NCI-H345 (cell line): ENCODE results near the gene DGKQ.

ENCODE experiments used
- DNase-seq: peaks from one replicate; lab custom pipeline; 2025; lab: John Stamatoyannopoulos, UW

Gene DGKQ

DNA sequence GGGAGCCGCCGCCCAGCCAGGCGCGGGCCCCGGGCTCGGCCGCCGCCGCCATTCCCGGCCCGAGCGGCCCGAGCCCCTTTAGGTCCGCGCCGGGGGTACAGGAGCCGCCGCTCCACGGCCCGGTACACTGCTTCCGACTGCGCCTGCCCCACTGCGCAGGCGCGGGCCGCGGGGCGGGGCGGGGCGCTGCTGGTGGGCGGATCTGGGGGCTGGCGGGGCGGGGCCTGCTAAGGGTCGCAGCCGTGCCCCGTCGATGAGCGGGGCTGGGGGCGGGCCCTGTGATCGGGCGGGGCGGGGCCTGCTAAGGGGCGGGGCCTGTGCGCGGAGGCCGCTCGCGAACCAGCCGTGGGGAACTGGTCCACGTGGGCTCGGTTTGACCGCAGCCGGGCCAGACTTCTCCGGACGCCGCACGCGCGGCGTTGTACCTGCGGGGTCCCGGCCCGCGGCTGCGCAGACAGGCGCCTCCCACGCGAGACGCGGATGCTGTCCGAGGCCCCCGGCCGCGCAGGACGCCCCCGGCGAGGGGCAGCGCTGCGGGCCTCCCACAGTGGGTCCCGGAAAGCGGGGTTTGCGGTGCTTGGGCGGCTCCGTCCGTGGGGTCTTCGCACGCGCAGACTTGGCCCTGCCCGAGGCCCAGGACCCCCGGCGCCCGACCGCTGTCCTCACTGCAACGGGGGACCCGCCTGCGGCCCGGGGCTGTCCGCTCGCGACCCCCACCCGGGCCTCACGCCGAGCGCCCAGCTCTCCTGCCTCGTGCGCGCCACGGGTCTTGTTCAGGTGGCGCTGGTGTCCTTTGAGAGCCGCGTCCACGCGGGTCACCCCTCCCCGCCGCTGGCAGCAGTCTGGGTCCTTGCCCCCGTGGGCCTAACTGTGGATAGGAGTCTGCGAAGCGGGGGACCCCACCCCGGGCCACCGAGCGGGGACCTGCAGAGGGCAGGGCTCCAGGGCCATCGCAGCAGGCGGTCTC is at the start of gene DGKQ:
Gene DGKQ, minus strand, starts transcription at position 139 of the 967 bp plus-strand sequence. Its CDS starts 87 bp downstream, at position 52.
- peak; percentile 61 for DNase-seq

DNA sequence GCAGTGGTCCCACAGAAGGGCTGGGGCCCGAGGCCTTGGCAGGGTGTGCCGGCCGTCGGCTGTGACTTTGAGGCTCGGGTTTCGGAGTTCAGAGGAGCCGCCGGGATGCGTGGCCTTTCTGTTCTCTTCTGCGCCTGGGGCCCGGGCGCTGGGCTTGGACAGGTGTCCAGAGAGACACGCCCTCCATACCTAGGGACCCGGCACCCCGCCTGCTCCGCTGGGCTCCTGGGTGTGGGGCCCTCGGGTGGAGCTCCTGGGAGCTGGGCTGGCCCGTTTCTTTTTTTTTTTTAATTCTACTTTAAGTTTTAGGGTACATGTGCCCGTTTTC is 49.3 kb upstream of the DGKQ start:
- DNase-seq, result no peak

- no peak for DNase-seq
Observed at GRCh38 chr4:1022051-1022738, 48.8 kb upstream of the DGKQ start.

- DNase-seq, result no peak
Observed at GRCh38 chr4:1021386-1022050, 48.1 kb upstream of the DGKQ start.

DNA sequence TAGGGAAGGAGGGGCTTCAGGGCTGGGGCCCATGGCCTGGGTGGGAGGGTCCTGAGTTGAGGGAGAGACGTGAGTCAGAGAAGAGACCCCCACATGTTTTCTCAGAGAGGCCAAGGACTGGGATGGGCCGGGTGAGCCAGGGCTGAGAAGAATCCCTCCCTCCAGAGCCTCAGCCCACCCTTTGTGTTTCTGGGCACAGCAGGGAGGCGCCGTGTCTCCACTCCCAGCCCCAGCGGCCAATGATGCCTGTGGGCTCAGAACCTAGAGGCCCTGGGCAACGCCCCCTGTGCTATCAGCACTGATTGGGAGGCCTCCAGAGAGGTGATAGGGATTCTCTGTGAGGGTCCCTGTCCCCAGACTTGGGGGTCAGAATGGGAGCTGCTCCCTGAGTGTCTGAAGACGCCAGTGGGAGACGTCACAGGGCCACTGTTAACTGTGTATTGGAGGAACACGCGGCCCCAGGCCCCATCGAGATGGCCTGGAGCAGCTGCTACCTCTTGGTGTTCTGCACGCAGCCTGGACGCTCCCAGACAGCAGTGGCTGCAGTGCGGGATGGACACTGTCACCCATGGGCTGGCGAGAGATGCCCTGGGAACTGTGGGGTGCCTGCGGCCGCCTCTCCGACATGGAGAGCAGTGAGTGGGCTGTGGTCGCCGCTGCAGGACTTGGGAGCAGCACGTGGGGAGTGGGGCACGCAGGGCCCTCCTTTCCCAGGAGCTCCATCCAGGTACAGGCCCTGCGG is 46.5 kb upstream of the DGKQ start:
- DNase-seq, result no peak

DNA sequence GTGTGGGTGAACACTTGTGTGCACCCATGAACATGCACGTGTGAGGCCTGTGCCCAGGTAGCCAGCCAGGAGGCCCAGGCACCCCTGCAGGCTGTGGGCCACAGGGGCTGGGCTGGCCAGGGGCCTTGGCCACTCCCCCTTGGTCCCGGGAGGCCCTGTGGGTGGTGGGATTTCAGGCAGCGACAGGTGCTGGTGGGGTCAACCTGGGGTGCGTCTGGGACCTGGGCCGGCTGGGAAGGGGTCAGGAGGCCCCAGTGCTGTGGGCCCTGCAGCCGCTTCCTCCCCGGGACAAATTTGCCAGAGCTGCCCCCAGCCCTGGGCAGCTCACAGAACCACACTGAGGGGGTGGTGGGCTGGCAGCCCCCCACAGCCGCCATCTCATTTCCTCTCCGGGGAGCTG is 46.0 kb upstream of the DGKQ start:
- no peak for DNase-seq

DNA sequence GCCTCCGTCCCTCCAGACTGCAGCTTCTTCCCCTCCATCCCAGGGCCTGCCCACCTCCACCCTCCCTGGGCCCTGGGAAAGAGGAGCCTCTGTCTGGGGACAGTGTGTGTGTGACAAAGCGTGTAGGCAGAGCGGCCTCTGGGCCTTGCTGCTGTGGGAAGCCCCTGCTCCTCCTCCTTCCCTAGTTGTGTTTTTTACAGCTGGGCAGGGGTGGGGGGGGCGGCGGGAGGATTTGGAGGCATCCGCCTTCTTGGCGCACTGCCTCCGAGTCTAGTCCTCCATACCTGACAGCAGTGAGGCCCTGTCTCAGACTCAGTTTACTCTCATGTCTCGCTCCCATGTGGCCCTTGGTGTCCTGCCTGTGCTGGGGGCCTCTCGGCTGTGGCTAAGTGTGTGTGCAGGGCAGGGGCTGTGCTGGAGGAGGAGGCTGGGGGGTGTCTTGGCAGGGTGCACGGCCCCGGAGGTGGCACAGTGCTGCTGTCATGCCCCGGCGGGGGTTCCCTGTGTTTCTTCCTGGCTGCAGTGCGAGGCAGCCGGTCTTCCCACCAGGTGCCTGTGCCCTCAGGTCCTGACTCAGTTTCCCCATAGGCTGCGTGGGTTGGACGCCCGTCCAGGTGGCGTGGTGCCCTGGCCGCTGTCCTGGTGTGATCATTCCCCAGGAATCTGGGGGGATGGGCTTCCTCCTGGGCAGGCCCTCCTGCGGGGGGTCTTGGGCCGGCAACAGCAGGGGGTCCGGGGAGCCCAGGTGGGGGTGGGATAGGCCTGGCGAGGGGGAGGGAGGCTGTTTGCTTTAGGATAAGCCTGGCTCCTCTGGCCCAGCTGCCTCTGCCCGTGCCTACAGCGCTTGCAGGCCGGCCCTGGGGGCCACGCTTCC is 45.0 kb upstream of the DGKQ start:
- DNase-seq, result no peak

- DNase-seq, result no peak
Observed at GRCh38 chr4:1017706-1018105, 44.3 kb upstream of the DGKQ start.

GRCh38 chr4:1017211-1017610 is 43.8 kb upstream of the DGKQ start:
- no peak for DNase-seq

GRCh38 chr4:1015746-1016145 is 42.4 kb upstream of the DGKQ start:
- DNase-seq, result no peak

DNA sequence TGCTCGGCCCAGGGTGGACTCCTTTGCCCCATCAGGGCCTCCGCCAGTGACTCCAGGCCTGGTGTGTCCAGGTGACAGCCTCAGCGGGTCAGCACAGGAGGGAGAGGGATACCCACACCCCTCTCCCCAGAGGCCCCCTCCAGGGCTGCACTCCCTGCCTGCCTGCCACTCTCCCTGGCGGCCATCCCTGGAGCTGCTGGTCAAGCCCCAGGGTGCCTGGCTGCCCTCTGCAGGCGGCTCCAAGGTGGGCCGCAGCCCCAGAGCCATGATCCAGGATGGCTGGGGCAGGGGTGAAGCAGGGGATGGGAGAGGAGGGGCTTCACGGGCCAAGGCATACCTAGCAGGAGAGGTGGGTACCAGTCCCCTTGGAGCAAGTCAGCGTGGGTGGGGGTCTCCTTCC is 41.8 kb upstream of the DGKQ start:
- no peak for DNase-seq

DNA sequence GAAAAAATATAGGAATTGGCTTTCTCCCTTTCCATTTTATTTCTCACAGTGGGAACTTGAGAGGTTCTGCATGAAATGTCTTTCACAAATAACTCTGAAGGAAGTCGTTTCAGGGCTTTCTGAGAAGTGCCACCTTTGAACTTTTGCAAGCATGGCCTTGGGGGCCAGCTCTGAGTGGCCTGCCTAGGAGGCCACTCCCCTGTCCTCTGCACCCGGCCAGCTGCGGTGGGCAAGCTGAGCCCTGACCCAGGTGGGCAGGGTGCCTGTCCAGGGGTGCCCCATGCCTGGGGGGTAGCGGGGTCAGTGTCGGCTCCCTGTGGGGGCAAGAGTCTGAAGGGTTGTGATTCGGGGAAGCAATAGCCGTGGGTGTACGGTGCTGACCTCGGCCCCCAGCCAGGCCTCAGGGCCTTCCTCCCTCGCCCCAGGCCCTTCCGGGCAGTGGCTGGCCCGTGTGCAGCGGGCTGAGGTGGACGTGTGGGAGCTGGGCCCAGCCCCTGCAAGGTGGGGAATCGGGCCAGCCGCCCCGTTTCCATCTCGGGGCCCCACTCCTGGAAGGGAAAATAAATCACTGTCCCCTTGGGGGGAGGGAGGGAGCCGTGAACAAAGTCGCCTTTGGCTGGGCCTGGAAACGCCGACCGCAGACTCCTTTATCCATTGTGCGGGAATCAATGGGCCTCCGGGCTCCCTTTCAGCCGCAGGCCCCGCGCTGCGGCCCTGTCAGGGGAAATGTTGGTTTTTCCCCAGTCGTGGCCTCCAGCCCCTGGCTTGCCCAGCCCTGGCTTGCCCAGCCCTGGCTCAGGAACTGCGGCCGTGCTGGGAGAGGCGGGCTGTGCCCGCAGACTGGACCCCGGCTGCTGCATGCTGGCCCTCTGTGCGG is 41.2 kb upstream of the DGKQ start:
- no peak for DNase-seq

GRCh38 chr4:1013225-1014073 is 40.1 kb upstream of the DGKQ start:
- no peak for DNase-seq

- DNase-seq, result no peak
Observed at GRCh38 chr4:1012034-1012739, 38.8 kb upstream of the DGKQ start.

DNA sequence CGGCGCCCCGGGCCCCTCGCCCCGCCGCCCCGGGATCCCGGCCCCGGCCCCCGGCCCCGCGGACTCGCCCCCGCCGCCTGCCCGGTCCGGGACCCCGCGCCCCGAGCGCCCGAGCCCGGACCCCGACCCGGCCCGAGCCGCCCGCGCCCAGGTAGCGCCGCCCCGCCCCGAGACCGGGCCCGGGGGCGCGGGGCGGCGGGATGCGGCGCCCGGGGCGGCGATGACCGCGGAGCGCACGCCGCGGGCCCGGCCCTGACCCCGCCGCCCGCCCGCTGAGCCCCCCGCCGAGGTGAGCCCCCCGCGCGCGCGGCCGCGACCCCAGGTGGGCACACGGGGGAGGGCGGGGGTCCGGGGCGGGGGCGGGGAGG is 38.3 kb upstream of the DGKQ start:
- no peak for DNase-seq

GRCh38 chr4:1011022-1011665 is 37.8 kb upstream of the DGKQ start, which contains the start of gene FGFRL1:
Gene FGFRL1 (plus strand): TSS chr4:1011626. CDS start chr4:1012486, 860 bp downstream.
- DNase-seq, result peak; percentile 23

DNA sequence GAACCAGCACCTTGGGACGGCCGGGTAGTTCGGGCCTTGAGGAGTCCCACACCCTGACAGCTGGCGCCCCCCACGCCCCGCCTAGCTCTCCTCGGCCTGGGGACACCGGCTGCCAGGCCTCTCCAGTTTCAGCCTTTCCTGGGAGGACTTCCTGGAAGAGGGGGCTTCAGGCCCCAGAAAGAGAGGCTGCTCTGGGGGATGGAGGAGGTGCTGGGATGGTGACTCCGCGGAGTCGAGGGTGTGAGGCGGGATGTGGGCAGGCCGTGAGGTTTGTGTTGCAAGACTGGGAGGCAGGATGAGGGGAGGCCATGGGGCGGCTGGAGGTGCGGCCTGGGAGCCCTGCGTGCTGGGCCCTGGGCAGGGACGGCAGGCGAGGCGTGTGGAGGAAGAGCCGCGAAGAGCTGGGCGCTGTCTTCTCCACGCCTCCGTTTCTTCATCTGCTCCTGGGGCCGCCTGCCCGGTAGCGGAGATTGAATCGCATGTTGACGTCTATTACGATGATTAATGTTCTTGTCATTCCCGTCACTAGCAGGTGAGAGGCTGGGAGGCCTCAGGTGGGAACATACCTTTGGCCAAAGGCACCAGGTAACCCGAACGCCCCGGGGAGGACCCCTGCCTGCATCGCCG is 37.1 kb upstream of the DGKQ start:
- DNase-seq, result no peak
